Inferior parietal cortex (tissue), 1 donor: Measurements from ENCODE around the gene MZT1.
"Not testable (repeated sequence)": the region's sequence is repeated elsewhere in the genome, so short reads cannot be mapped to it uniquely, and the experiment has no call there.

Experiments
- DNase-seq: peaks from one replicate; pipeline ENCODE4 v3.0.0-alpha.2; 2016; ENCODE audit errors: extremely low spot score

Gene MZT1, protein sequence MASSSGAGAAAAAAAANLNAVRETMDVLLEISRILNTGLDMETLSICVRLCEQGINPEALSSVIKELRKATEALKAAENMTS

DNA sequence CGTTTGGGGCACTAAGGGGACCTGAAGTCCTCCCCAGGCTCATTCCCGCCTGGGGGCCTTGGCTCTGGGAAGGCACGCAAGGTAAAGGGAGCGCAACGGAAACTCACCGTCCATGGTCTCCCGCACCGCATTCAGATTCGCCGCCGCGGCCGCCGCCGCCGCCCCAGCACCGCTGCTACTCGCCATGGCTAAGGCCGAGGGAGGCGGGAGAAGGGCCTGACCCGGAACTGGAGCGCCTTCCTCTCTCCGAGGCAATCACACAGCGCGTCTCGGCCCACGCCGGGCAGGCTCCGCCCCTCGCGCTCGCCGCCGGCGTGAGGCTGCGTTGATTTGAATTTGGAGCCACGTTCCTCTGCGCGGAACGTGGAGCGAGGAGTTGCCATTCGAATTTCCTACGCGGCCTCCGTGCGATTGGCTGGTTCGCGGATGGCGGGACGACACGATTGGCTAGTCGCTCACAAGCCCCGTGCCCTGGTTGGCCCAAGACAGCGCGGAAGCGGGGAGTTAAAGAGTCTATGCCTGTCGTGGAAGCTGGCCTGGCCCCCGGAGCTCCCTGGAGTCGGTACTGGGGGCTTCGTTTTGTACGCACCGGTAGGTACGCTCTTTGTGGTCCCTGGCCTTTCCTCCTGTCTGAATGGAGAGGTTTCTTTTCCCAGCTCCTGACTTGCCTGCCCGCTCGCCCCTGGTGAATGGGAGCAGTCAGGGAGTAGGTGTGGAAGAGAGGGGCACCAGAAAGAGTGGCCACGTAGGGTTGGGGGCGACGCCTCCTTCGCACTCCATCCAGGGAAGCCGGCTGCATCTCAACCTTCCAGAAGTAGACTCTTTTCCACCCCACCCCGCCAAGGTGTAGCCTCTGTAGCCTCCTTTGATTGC is at the start of gene MZT1, which contains the start of gene BORA:
MZT1 (minus strand) TSS at position 213 of the 873 bp plus-strand sequence; CDS start at position 186, 27 bp downstream.
BORA (plus strand) TSS at position 507 of the 873 bp plus-strand sequence. CDS start 1,018 bp downstream, outside the sequence.
- peak; percentile 92 for DNase-seq

DNA sequence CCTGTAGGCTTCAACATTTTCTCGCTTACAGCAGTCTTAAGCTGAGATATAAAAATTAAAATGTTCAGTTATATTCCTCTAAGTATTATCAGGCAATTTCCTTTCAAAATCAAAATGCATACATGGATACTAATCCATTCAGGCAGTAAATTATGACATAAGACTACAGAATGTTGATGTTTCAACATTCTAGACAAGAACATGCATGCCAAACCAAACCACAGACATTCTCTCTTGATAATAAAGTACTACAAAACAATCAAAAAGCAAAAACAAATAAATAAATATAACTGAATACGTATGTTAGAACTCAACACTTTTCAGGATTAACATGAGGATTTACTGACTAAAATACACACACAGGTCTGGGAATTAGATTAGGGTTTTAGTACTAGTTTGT is 46.6 kb upstream of the MZT1 start:
- no peak for DNase-seq

DNA sequence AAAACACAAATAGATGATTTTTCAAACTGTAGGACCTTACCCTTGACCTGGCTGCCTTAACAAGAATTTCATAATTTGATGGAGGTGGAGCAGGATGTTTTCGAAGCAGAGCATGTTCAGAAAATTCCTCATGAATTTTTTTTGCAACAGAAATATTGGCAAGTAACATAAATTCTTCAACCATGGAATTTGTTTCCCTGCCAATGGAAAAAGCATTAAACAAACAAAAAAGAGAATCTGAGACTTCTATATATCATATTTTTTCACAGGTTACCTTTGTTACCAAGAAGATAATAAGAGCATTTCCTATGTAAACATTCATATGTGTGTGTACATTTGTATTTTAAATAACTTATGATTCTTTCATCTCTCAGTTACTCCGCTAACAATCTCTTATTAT is 36.0 kb upstream of the MZT1 start:
- no peak for DNase-seq

DNA sequence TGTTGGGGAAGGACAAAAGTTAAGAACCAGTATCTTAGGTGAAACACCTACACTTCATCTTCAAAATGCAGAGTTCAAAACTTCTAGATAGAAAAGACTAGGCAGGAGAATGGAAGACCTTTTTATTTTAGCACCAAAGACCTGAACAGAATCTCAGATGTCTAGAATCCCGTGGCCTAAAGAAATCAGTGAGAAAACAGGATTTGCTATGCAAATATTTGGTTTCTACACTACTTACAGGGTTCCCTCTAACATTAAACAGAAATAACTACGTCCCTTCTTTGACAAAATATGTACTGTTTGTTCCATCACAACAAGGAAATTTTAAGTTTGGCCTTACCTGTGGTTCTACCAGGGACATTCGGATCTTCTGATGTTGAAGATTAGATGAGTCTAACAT is 32.8 kb upstream of the MZT1 start:
- DNase-seq = no peak

DNA sequence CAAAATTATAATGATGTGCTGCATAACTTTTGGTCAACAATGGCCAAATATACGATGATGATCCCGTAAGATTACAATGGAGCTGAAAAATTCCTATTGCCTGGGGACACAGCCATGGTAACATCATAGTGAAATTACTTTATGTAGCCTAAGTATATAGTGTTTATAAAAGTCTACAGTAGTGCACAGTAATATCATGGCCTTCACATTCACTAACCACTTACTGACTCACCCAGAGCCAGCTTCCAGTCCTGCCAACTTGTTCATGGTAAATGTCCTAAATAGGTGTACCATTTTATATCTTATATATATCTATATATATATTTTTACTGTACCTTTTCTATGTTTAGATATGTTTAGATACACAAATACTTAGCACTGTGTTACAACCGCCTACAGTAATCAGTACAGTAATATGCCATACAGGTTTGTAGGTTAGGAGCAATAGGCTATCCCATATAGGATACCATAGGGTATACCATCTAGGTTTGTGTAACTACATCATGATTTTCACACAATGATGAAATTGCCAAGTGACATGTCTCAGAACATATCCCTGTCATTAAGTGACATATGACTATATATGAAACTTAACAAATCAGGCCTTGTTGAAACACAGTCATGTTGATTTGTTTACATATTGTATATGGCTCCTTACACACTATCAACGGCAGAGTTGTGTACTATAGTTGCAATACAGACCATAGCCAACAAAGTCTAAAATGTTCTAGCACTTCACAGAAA is 30.5 kb upstream of the MZT1 start:
- DNase-seq = no peak

DNA sequence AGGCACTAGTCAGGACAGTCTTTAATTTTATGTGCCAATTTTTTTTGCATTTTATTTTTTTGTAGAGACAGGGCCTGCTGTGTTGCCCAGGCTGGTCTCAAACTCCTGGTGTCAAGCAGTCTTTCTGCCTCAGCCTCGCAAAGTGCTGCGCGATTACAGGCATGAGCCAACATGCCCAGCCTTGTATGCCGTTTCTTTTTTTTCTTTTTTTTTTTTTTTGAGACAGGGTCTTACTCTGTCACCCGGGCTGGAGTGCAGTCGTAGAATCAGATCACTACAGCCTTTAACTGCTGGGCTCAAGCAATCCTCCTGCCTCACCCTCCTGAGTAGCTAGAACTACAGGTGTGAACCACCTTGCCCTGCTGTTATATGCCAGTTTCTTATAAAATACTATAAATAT is 26.7 kb upstream of the MZT1 start:
- no peak for DNase-seq

DNA sequence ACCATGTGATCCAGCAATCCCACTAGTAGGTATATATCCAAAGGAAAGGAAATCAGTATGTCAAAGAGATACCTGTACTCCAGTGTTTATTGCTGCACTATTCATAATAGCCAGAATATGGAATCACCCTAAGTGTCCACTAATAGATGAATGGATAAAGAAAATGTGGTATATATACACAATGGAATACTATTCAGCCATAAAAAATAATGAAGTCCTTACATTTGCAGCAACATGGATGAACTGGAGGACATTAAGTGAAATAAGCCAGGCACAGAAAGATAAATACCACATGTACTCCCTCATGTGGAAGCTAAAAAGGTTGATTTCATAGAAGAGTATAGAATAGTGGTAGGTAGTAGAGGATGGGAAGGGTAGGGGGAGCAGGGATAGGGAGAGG is 23.8 kb upstream of the MZT1 start:
- DNase-seq = no peak

DNA sequence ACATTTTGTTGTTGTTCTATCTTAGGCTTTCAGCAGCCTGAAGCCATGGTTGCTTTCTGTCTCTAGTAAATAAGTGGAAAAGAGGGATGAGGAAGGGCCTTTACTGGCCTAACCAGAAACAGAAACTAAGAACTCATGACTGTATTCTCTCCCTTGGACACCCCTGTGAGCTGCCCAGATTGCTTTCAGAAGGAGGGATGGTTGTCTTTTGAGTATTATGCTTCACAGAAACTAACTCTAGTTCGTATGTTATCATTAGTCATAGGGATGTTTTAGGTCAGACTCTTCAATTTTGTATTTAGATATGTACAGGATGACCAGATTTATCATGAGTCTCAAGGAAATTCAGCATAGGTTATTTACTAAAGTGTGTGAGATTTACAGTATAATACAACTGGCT is 17.8 kb upstream of the MZT1 start:
- DNase-seq = no peak

DNA sequence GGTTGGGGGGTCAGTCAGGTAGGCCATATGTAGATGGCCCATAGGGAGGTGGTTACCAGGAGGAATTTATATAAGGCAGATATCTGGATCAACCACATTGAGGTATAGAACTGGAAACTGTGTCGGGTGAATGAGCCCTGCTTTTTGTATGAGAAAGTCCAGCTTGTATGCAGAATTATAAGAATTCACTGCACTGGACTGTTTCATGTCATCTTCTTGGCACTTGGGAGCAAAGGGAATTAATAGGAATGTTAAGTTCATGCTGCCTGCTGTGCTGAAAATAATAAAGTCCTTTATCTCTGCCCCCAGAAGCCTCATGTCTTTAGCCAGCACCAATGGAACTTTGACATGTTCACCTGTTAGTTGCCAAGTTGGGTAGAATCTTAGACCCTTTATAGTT is 12.6 kb upstream of the MZT1 start:
- DNase-seq = no peak

DNA sequence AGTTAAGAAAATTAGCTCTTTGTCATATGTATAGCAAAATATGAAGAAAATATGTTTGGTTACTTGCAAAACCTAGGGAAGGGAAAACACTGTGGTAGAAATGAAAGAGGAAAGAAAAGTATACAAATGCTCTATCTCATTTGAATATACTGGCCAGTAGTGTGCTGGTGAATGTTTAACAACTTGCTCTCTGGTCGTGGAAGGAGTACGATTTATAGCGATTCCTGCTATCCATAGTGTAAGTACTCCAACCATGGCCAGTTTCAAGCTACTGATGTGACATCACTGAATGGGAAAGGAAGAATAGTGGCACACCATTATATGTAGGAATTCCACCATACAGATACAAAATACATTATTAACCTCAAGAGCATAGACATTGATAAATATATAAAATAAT is 9.6 kb upstream of the MZT1 start:
- no peak for DNase-seq

DNA sequence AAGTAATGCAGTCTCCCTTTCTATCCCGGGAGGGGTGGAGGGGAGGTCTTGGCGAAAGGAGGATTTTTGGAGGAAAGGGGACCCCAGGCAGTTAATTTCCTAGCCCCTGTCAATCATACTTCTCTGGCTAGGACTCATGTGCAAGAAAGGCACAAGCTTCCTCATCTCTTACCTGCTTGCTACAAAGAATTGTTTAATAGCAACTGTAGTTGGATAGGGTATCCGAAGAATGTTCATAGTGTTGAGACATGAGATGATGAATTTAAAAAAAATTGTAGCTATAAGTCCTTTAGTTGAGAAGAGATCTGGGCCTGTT is 819 bp upstream of the MZT1 start:
- DNase-seq = no peak

DNA sequence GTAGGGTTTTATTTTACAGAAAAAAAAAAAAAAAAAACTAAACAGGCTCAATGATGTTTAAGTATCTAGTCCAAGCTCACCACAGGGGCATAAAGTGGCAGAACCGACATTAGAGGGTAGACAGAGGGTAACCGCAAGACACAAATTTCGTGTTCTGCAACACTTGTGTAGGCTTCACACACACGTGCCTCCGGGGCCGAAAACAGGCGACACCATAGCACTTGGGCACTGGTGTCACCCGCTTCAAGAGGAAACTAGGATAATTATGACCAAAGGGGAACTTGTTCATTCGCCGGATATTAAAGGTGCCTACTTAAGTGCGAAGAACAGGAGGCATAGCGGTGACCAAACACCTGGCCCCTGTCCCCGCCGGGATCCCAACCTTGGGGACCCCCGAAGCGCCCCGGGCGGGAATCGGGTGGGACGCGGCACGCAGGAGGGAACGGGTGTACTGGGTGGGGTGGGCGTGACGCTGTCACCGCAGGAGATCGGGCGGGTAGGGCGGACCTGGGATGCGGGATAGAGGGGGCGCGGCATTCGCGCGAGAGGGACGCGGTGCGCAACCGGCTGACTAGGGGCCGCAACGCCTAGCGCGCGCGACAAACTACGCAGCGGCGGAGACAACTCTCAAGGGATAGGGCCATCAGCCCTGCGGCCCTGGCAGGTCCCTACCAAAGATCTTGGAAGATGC is 558 bp downstream of the MZT1 start:
- no peak for DNase-seq

DNA sequence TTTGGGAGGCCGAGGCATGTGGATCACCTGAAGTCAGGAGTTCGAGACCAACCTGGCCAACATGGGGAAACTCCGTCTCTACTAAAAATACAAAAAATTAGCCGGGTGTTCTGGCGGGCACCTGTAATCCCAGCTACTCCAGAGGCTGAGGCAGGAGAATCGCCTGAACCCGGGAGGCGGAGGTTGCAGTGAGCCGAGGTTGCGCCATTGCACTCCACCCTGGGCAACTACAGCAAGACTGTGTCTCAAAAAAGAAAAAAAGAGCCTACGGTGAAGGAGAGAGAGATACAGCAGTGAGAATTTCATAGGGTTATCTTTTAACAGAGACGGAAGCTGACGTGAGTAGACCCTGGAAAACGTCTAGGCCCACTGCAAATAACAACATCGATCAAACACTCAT is 1.2 kb downstream of the MZT1 start:
- not testable (repeated sequence) for DNase-seq

DNA sequence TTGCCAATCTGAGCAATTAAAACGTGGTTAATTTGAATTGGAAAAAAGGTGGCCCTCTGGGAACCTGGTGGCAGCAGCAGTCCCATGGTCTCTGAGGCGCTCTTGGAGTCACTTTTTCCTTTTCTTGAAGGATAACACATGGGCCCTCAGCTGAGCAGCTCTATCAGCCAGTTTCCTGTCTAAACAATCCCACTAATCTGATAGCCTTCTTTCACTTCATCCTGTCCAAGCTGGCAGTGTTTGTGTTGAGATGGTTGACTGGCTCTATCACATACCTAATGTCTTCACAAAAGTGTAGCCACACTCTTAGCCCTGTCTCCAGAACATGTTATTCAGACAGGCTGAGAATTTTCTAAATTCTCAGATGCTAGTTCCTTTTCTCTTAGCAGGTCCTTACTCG is 10.7 kb downstream of the MZT1 start:
- DNase-seq = no peak

DNA sequence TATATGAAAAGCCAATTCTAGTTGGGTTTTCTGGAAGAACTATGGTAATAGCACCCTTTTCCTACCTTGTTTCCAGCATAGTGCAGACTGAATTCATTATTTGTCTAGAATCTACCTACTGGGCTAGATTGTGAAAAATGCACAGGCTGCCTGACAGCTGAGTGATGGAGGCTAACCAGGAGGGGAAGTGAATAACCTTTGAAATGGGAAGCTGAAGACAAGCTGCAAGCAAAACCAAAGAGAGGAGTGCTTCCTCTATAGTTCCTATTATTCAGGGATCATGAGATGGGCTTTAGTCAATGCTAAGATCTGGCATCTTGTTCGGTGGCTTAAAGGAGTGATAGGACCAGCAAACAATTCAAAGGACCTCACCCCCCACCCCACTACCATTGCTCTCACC is 26.9 kb downstream of the MZT1 start:
- DNase-seq = no peak

DNA sequence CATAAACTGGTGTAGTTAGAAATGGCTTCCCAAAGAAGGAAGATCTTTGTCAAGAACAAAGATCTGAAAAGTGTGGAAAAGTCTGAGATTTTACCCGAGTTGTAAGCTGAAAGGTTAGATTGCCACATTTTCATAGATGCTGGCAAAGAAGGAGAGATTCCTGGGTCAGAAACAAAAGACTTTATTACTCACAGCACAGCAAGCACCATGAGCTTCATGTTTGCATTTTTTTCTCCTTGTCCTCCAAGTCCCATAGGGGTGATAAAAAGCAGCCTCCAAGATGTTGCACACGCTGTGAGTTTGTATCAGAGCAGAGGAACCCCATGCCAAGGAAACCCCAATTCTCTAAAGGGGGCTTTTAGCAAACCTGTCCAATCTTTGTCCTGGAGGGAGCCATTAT is 29.3 kb downstream of the MZT1 start:
- DNase-seq = no peak

DNA sequence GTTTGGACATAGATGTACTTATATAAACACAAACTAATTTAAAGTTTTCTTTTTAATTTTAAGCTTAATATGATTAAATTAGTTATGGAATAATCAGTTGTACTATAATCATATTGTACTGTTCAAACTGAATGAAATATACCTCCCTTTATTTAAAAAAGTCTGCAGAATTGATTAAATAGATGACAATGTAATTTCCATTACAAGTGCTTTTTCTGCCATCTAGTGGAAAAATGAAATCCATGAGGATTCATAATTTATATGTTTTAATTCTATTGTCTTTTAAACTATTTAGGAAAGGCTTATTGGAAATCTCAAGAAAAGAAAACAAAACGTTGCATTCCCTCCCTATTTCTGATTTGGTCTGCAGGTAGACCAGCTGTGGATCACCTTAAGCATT is 30.9 kb downstream of the MZT1 start:
- DNase-seq = peak; percentile 33

DNA sequence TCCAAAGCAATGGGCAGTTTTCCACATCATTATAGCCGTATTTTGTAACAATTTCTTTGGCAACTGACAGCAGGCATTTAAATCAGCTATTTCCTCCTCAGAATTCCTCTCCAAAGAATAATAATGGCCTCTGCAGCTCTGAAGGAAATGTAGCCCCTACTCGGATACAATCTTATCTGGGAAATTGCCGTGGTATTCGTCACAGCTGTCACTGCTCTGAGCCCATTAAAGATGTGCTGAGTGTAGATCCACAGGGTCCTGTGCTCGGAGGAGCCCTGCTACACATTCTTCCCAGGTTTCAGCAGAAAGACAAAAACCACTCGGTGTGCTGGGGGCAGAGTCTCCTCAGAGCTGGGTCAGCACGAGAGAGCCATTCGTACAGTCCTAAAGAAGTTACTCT is 33.1 kb downstream of the MZT1 start:
- no peak for DNase-seq

DNA sequence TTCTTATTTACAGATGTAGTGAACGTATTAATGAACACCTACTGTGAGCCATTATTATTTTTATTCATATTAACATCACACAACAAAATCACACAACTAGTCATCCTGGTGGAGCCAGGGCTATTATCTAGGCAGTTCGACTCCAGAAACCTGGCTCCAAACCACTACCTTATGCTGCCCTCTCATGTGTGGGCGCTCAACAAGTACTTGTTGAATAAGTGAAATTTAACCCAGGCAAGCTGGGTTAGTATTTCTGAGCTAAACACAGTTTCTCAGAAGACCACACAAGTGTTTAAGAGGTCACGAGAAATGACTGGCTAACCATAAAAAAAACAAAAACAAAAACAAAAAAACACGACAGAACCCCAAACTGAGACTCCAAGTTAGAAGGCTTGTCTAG is 33.6 kb downstream of the MZT1 start:
- no peak for DNase-seq

DNA sequence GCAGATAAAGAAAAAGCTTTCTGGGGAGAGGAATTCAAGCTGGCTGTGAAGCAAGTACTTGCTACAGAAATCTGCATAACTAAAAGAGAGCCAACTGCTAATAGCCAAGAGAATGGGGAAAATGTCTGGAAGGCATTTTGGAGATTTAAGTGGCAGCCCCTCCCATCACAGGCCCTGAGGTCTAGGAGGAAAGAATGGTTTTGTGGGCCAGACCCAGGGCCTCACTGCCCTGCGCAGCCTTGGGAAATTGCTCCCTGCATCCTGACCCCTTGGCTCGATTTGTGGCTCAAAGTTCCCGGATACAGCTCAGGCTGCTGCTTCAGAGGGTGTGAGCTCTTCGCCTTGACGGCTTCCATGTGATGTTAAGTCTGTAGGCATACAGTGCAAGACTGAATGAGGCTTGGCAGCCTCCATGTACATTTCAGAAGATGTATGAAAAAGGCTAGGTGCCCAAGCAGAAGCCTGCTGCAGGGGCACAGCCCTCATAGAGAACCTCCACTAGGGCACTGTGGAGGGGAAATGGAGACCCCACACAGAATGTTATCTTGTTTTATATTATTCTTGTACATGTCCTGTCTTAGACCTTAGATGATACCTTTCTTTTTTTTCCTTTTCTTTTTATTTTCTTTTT is 34.4 kb downstream of the MZT1 start:
- DNase-seq = no peak

DNA sequence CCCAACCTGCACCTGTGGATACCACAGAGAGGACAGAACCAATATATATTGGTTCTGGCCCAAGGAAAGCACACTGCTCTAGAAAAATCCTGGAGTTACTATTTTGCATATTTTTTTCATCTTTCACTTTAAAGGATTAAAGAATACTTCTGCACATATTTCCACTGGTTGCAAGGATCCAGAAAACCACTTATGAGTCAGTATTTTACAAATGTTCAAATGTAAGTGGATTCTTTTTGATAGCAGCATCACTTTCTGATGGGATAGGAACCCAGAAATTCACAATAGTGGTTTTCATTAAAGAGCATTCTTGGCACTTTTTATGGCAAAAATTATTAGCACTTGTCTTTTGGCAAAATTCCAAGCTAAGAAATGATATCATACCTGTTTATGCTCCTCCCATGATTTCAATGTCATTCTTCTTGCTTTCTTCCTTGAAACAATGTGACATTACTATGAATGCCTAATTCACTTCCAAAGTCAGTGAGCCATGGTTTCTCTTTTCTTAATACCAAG is 38.2 kb downstream of the MZT1 start:
- no peak for DNase-seq

DNA sequence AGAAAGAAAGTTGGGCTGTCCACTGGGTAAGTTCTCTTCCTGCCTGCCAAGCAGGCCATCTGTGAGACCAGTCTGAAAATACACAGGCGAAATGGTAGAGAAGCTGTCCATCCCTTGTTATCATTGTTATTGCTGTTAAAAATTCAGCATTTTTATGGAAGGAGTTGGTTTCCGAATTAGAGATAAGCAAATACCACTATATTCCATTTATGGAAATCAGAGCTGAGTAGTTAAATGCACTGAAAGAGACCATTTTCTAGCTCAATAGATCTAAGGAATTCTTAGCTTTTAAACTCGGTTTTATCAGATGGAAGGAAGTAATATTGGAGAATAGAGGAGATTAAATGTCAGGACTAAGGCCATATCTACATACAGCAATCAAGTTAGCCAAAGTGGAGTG is 40.7 kb downstream of the MZT1 start:
- DNase-seq = no peak
